Adipocyte (in vitro differentiated cells): ENCODE data around the gene CYB561D2.

Experiments
- DNase-seq: peaks from one replicate; pipeline ENCODE4 v3.0.0-alpha.2; 2015; ENCODE audit warnings: low read depth
- H3K27me3 ChIP-seq: replicated peaks from 2 replicates; pipeline ENCODE4 v1.7.0; 2013; ENCODE audit warnings: mild to moderate bottlenecking, low read length, moderate library complexity; ENCODE audit not compliant: control insufficient read depth, insufficient read depth
- H3K36me3 ChIP-seq: 2 replicates; pipeline ENCODE4 v1.7.0; 2013; ENCODE audit warnings: low read length, mild to moderate bottlenecking, moderate library complexity; ENCODE audit not compliant: control insufficient read depth, insufficient read depth, severe bottlenecking
- H3K4me1 ChIP-seq: 2 replicates; pipeline ENCODE4 v1.7.0; 2013; ENCODE audit warnings: mild to moderate bottlenecking, low read length, moderate library complexity; ENCODE audit not compliant: control insufficient read depth, insufficient read depth
- H3K4me3 ChIP-seq: 2 replicates; pipeline ENCODE4 v1.7.0; 2013; ENCODE audit warnings: mild to moderate bottlenecking, low read length, moderate library complexity
- H3K9ac ChIP-seq: 2 replicates; pipeline ENCODE4 v1.7.0; 2013; ENCODE audit warnings: mild to moderate bottlenecking, low read length, moderate library complexity
- H3K9me3 ChIP-seq: 2 replicates; pipeline ENCODE4 v1.7.0; 2013; ENCODE audit warnings: mild to moderate bottlenecking, low read length, moderate library complexity; ENCODE audit not compliant: control insufficient read depth

Gene CYB561D2

DNA sequence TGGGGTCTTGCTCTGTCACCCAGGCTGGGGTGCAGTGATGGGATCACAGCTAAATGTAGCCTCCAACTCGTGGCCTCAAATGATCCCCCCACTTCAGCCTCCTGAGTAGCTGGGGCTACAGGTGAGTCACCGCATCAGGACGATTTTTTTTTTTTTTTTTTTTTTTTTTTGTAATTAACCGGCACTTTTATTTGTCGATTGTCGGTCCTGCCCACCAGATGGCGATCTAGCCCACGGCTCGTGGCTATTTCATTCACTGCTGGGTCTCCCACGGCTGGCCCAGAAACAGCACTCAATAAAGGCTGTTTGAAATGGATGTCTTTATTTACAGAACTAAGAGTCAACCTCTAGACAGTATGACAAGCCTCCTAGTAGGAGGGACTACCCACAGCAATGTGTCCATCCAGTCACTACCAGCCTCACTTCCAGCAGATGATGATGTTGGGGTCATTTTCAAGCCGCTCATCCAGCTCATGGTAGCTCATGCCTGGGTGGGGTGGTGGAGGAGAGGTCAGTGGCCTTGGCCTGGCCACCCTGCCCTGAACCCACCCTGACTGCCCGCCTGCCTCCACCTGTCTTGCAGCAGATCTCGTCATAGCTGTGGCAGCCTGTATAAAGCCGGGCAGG, 3.4 kb upstream of the CYB561D2 start:
- peaks cover 29% of the 10 kb centered on the region for H3K4me1 ChIP-seq
- no peaks in the 10 kb centered on the region for H3K27me3 ChIP-seq

DNA sequence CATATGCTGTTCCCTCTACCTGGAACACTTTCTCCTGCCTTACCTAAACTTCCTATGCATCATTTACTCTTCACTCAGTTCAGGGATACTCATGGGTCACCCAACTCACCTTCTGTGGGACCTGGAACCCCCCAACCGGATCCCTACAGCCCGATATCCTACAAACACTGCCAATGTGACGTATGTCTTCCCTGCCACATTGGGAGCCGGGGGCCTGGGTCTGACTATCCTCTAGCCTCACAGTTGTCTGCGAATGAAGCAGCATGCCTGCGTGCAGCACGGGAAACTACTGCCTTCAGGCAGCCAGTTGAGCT, 492 bp upstream of the CYB561D2 start:
- Histone ChIP-seq H3K27me3 (no peaks in the 10 kb centered on the region), H3K4me1 (peaks cover 28% of the 10 kb centered on the region), H3K9ac (peak overlapping the region; percentile 95), H3K9me3 (no peaks in the 10 kb centered on the region), H3K36me3 (peaks cover 31% of the 10 kb centered on the region), H3K4me3 (peak overlapping the region; percentile 88)
- no peak for DNase-seq

More for the DNA sequence above, 3.4 kb upstream of the CYB561D2 start:
- Histone ChIP-seq H3K4me3 (no peak overlapping the region), H3K9ac (no peak overlapping the region), H3K36me3 (peaks cover 9% of the 10 kb centered on the region), H3K9me3 (no peaks in the 10 kb centered on the region)
- DNase-seq = peak; percentile 86

DNA sequence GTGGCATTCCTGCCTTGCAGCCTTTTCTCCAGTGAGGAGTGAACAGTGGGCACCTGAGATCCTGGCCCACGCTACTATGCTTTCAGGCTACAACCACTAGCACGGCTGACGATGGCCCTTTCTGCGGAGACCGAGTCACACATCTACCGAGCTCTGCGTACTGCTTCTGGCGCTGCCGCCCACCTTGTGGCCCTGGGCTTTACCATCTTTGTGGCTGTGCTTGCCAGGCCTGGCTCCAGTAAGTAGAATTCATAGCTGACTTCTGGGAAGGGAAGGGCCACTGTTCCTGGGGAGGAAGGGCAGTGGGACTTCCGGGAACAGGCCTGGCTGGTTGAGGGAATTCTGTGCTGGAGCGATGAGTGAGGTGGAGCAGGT, 648 bp downstream of the CYB561D2 start:
- no peaks in the 10 kb centered on the region for H3K9me3 ChIP-seq
- no peak for DNase-seq
- H3K4me3 ChIP-seq = peak overlapping the region; percentile 88
- peaks cover 34% of the 10 kb centered on the region for H3K36me3 ChIP-seq
- H3K9ac ChIP-seq = peak overlapping the region; percentile 95
- H3K27me3 ChIP-seq = no peaks in the 10 kb centered on the region
- peaks cover 32% of the 10 kb centered on the region for H3K4me1 ChIP-seq

DNA sequence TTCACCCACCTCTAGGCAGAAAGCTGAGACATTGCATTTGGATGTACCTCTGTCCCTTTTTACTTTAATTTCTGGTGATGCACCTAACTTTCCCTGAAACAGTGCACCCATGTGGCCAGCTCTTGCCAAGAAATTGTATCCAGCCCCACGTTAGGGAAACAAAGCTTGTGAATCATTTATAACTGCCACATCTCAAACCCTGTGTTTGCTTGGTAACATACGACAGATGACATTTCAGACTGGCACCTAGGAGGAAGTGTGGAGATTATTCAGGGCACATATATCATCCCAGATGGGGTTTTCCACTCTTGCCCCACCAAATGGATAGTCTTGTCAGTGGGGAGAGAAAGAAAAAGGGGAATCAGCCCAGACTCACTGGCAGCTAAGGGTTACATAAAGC, 2.1 kb downstream of the CYB561D2 start:
- Histone ChIP-seq H3K4me1 (peaks cover 46% of the 10 kb centered on the region), H3K9ac (no peak overlapping the region), H3K27me3 (no peaks in the 10 kb centered on the region), H3K36me3 (peaks cover 34% of the 10 kb centered on the region), H3K4me3 (no peak overlapping the region), H3K9me3 (no peaks in the 10 kb centered on the region)
- no peak for DNase-seq

DNA sequence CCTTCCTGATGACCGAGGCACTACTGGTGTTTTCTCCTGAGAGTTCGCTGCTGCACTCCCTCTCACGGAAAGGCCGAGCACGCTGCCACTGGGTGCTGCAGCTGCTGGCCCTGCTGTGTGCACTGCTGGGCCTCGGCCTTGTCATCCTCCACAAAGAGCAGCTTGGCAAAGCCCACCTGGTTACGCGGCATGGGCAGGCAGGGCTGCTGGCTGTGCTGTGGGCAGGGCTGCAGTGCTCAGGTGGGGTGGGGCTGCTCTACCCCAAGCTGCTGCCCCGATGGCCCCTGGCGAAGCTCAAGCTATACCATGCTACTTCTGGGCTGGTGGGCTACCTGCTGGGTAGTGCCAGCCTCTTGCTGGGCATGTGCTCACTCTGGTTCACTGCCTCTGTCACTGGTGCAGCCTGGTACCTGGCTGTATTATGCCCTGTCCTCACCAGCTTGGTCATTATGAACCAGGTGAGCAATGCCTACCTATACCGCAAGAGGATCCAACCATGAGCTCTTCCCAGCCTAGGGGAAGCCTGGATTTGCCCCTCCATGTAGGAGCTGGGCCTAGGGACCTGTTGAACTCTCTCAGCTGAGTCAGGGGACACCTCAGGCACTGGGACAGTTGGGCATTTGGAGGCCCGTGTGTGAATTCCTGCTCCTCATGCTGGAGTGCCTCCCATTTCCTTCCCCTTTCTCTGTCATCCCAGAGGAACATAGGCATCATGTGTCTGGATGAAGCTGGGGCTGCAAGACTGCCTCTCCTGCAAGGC, 2.8 kb downstream of the CYB561D2 start:
- no peaks in the 10 kb centered on the region for H3K9me3 ChIP-seq
- H3K36me3 ChIP-seq = peaks cover 29% of the 10 kb centered on the region
- no peak overlapping the region for H3K4me3 ChIP-seq
- peaks cover 52% of the 10 kb centered on the region for H3K4me1 ChIP-seq
- H3K9ac ChIP-seq = no peak overlapping the region
- no peak for DNase-seq
- no peaks in the 10 kb centered on the region for H3K27me3 ChIP-seq

DNA sequence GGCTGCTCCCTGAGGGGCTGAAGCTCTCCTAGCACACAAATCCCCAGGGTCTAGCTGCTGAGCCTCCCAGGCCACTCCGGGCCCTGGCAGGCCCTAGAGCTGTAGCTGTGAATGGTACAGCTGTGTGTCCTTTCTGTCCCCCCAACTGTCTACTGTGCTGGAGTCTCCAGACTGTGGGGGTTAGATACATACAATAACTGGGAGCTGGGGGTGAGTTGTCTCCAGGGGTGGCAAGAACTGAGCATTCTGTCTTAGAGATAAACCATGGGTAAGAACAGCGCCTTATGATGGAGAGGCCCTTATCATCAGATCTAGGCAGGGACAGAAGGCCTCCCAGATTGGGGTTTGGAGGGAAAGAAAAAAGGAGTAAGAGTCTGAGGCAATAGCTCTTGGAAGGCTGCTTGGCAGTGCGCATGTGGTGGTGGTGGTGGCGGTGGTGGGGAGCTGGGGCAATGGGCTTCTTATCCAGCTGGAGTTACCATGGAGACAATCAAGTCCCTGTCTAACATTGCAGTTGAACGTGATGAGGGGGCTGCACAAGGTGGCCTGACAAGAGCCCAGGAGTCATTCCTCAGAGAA, 3.6 kb downstream of the CYB561D2 start:
- Histone ChIP-seq H3K9ac (no peak overlapping the region), H3K4me1 (peaks cover 52% of the 10 kb centered on the region), H3K27me3 (no peaks in the 10 kb centered on the region), H3K36me3 (peaks cover 25% of the 10 kb centered on the region), H3K4me3 (no peak overlapping the region), H3K9me3 (no peaks in the 10 kb centered on the region)
- no peak for DNase-seq

DNA sequence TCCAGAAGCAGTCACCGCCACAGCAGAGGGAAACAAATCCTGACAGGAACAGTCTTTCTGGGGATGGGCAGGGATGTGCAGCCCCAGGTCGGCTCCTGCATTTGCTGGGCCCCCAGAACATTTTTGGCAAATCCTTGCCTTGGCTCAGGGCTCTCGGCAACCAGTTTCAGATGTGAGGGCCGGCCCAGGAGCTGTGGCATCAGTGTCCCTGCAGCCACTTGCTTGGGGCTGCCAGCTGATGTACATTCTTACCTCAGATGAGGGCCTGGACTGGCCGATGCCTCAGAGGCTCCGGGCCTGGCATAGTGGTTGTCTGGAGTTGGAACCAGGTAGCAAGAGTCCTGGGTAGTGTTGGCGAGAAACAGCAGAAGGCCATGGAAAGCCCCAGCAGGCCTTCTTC, 4.2 kb downstream of the CYB561D2 start:
- peaks cover 25% of the 10 kb centered on the region for H3K36me3 ChIP-seq
- DNase-seq = no peak
- H3K9me3 ChIP-seq = no peaks in the 10 kb centered on the region
- H3K4me3 ChIP-seq = no peak overlapping the region
- H3K27me3 ChIP-seq = no peaks in the 10 kb centered on the region
- H3K9ac ChIP-seq = no peak overlapping the region
- peaks cover 46% of the 10 kb centered on the region for H3K4me1 ChIP-seq

DNA sequence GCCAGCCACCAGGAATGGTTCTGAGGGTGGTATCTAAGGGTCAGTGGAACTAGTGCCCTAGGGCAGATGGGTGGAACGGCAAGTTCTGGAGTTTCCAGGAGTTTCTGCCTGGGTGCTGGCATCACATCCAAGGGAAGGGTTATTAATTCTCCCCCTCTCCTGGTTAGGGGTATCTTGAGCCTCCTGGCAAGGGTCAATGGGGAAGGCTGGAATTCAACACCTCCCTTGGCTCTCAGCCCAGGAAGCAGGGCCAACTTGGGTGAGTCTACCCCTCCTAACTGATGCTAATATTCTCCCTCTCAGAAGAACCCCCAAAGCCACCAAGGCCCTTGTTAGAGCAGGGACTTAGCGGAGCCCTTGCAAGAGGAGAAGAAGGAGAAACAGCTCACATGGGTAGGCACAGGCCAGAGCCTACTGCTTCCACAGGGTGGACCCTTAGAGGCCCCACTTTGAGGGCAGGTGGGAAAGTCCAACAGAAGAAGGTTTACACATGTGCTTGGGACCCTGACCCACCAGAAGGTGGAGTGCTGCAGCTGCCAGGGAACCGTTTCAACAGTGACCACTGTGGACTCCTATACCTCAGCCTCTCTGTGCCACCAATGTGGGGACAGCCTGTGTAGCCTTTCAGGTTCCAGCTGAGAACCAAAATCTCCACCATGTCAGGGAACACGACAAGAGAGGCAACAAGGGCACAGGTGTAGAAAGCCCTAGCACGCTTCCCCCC, 5.3 kb downstream of the CYB561D2 start:
- H3K9me3 ChIP-seq = no peaks in the 10 kb centered on the region
- H3K27me3 ChIP-seq = no peaks in the 10 kb centered on the region
- H3K9ac ChIP-seq = peak overlapping the region; percentile 16
- H3K4me1 ChIP-seq = peaks cover 40% of the 10 kb centered on the region
- H3K4me3 ChIP-seq = peak overlapping the region; percentile 93
- no peak for DNase-seq
- peaks cover 25% of the 10 kb centered on the region for H3K36me3 ChIP-seq

DNA sequence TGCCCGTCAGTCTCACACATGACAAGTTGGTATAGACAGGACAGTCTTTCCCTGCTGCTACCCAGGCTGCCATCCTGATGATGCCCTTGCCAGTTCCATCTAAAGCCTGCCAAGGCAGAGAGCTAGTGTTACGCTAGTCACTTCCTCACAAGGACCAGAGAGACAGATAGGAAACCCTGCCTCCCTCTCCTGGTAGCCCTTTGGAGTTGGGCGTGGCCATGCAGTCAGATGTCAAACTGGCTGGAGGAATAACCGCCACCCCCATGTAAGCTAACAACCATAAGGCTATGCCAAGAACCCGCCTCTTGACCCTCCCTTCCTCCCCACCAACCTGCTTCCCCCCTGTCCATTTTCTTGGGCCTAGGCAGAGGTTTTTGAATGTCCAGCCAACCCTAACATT, 5.9 kb downstream of the CYB561D2 start:
- Histone ChIP-seq H3K9ac (peak overlapping the region; percentile 98), H3K36me3 (peaks cover 25% of the 10 kb centered on the region), H3K4me3 (peak overlapping the region; percentile 93), H3K4me1 (peaks cover 34% of the 10 kb centered on the region), H3K9me3 (no peaks in the 10 kb centered on the region), H3K27me3 (no peaks in the 10 kb centered on the region)
- no peak for DNase-seq

DNA sequence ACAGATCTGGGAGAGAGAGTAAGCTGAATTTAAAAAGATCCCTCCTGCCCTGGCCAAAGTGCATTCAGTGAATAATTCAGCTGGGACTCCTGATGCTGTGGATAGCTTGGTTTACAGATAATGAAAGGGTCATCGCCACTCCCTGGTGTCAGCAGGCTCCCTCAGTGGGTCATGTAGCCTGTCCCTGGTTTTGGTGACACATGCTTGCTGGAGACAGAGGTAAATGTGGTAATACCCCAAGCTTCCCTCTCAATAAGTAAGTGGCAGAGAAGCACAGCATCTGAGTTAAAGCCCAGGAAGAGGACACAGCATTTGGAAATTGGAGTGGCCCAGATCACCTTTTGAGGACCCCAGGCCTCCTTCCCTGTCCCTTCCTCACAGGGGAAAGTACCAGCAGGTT, 6.8 kb downstream of the CYB561D2 start:
- peaks cover 31% of the 10 kb centered on the region for H3K4me1 ChIP-seq
- no peaks in the 10 kb centered on the region for H3K9me3 ChIP-seq
- DNase-seq = no peak
- H3K36me3 ChIP-seq = peaks cover 25% of the 10 kb centered on the region
- H3K27me3 ChIP-seq = no peaks in the 10 kb centered on the region
- peak overlapping the region; percentile 98 for H3K9ac ChIP-seq
- peak overlapping the region; percentile 93 for H3K4me3 ChIP-seq

DNA sequence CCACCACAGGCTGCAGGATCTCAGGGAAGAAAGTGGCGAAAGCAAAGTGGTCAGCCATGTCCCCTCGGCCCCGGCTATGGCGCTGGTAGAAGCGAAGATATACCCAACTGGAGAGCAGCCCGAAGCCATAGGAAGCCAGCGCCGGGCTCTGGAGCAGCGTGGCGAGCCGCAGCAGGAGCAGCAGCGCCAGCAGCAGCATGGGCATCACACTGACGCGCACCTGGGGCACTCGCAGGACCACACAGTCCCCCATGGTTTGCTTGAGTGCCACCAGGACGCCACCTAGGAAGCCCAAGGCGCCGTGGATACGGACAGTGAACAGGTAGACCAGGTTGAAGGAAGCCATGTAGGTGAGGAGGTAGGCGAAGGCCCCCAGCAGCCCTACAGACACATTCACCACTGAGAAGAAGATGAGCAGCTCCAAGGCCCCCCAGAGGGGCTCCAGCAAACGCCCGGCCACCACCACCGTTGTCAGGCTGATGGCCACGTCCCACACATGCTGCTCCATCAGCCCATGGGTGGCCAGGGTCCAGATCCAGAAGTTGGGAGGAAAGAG, 7.8 kb downstream of the CYB561D2 start:
- H3K9ac ChIP-seq = peak overlapping the region; percentile 98
- peaks cover 20% of the 10 kb centered on the region for H3K36me3 ChIP-seq
- peaks cover 31% of the 10 kb centered on the region for H3K4me1 ChIP-seq
- peak overlapping the region; percentile 93 for H3K4me3 ChIP-seq
- H3K9me3 ChIP-seq = no peaks in the 10 kb centered on the region
- H3K27me3 ChIP-seq = no peaks in the 10 kb centered on the region
- no peak for DNase-seq
